Measurements from ENCODE around the gene LTBR. TPM values are rescaled to one million over a fixed set of nuclear protein-coding genes. Genes with fewer than 3 reads are reported as not detected.

Gene LTBR
- total RNA-seq (2022) (165 and 167 TPM in 2 replicates), Bru-seq, nascent RNA (percentile 72 among the genes with signal in this experiment), BruChase-seq, experiment 1, labeled RNA remaining after a 6-hour chase (percentile 89 among the genes with signal in this experiment), BruChase-seq, experiment 2, labeled RNA remaining after a 2-hour chase (percentile 79 among the genes with signal in this experiment)
- long read RNA-seq, transcript LTBR-201 (10 exons, 2,260 nt), result major isoform, 94 of 169 reads
- long read RNA-seq, transcript LTBR-203 (2 exons, 2,327 nt), result minor isoform, 6 of 169 reads
- long read RNA-seq, partial matches to known transcripts, result 25 of 169 reads
- long read RNA-seq, other reads (novel, unspliced or antisense), result 41 of 169 reads

DNA sequence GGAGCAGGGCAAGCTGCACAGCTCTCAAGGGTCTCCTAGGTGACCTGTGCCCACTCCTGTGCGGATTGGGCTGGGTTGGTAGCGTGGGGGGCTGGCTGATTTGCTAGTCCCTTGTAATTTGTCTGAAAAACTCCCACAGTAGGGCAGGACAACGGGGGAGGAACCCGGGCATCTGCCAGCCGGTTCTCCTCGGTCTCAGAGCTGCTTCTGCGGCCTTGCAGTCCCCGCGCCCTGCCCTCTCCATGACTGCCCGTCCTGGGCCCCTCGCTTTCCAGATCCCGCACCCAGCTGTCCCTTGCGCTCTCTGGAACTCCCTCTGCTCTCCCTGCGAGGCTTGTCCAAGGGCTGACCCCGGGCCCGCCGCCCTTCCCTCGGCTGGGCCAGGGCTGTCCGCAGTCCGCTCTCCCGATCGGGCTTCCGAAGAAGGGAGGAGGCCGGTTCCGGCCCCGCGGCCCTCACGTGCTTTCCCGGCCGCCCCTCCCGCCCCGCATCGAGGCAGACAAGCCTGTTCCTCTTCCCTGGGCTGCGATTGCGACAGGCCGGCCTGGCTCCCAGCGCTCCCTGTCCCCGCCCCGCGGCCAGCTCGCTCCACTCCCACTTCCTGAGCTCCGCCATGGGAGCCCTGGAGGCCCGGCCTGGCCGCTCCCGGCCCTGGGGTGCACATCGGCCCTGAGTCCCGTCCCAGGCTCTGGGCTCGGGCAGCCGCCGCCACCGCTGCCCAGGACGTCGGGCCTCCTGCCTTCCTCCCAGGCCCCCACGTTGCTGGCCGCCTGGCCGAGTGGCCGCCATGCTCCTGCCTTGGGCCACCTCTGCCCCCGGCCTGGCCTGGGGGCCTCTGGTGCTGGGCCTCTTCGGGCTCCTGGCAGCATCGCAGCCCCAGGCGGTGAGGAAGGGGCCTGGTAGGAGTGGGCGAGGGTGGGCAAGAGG is at the start of gene LTBR:
Gene LTBR, plus strand, starts transcription at position 591 of the 927 bp plus-strand sequence. Its CDS starts 197 bp downstream, at position 788.
- DNase-seq, result peak; percentile 96
- peaks cover 56% of the 10 kb centered on the region for H3K36me3 Mint-ChIP-seq (ENCODE audit: insufficient read depth, unreplicated experiment)
- peaks cover 32% of the 10 kb centered on the region for H3K4me1 Mint-ChIP-seq (ENCODE audit: low read depth, unreplicated experiment)
- BruUV-seq (replicated peaks), result no TSS peak
- no peaks in the 10 kb centered on the region for H3K27me3 Mint-ChIP-seq (ENCODE audit: unreplicated experiment)
- H3K9me3 Mint-ChIP-seq (ENCODE audit: low read depth, unreplicated experiment), result no peaks in the 10 kb centered on the region
- peak within 1 kb of the TSS; percentile 90 for H3K27ac Mint-ChIP-seq (ENCODE audit: unreplicated experiment)
- peak within 1 kb of the TSS; percentile 93 for H3K4me3 Mint-ChIP-seq (ENCODE audit: low read depth, unreplicated experiment)
- intact Hi-C loops (cut with micrococcal nuclease; ENCODE audit: unreplicated experiment), result no loop called here
- CTCF ChIA-PET, result interaction anchor here (0.5 to 3.8 kb wide), 6 partner anchors 9 to 89 kb away, joined by 3 to 22 read pairs (median 4); no protein-coding TSS in a partner anchor
- TF ChIP-seq CTCF (IDR thresholded peaks at IDR 0.05; ENCODE audit: unreplicated experiment), result no peak

- CTCF ChIA-PET, result interaction anchor here (1.3 to 3.5 kb wide), 6 partner anchors 11 to 131 kb away, joined by 5 to 25 read pairs (median 20); partner anchors contain the start of genes LTBR and SCNN1A
- Mint-ChIP-seq H3K36me3 (ENCODE audit: insufficient read depth, unreplicated experiment) (peaks cover 54% of the 10 kb centered on the region), H3K27me3 (ENCODE audit: unreplicated experiment) (no peaks in the 10 kb centered on the region), H3K4me1 (ENCODE audit: low read depth, unreplicated experiment) (peaks cover 46% of the 10 kb centered on the region), H3K27ac (ENCODE audit: unreplicated experiment) (no peak overlapping the region), H3K4me3 (ENCODE audit: low read depth, unreplicated experiment) (no peak overlapping the region), H3K9me3 (ENCODE audit: low read depth, unreplicated experiment) (no peaks in the 10 kb centered on the region)
- no peak for DNase-seq
- TF ChIP-seq CTCF (IDR thresholded peaks at IDR 0.05; ENCODE audit: unreplicated experiment), result no peak
- BruUV-seq (replicated peaks), result no TSS peak
- intact Hi-C loops (cut with micrococcal nuclease; ENCODE audit: unreplicated experiment), result no loop called here
Observed at GRCh38 chr12:6334359-6334758, 49.6 kb upstream of the LTBR start.

DNA sequence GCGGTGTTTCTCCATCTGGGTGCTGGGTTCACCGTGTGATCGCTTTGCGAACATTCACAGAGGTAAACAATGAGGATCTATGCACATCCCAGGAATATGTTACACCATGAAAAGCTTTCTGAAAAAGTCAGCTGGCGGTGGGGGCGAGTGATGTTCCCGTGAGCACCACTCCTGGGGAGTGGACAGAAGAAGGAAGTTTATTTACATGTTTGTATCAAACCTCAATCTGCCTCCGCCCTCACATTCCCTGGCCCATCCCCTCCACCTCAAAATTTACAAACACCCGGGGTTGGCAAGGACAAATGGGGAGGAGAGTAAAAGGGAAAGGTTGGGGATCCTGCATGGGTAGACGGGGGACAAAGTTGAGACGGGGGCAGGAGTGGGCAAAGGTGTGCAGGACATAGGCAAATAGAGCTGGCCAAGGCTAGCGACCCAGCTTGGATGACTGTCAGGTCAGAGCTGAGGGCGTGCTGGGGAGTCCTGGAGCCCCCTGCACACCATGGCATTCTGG is 49.0 kb upstream of the LTBR start:
- CTCF ChIA-PET, result interaction anchor here (0.6 to 3.5 kb wide), 14 partner anchors 9 to 136 kb away, joined by 3 to 25 read pairs (median 6); partner anchors contain the start of genes LTBR and SCNN1A
- peaks cover 46% of the 10 kb centered on the region for H3K4me1 Mint-ChIP-seq (ENCODE audit: low read depth, unreplicated experiment)
- no peak overlapping the region for H3K27ac Mint-ChIP-seq (ENCODE audit: unreplicated experiment)
- no TSS peak for BruUV-seq (replicated peaks)
- DNase-seq, result no peak
- no peaks in the 10 kb centered on the region for H3K9me3 Mint-ChIP-seq (ENCODE audit: low read depth, unreplicated experiment)
- intact Hi-C loops (cut with micrococcal nuclease; ENCODE audit: unreplicated experiment), result loop anchor here (5.0 kb wide), 1 partner anchor 132 kb away; no protein-coding TSS in a partner anchor
- TF ChIP-seq CTCF (IDR thresholded peaks at IDR 0.05; ENCODE audit: unreplicated experiment), result no peak
- H3K36me3 Mint-ChIP-seq (ENCODE audit: insufficient read depth, unreplicated experiment), result peaks cover 49% of the 10 kb centered on the region
- H3K4me3 Mint-ChIP-seq (ENCODE audit: low read depth, unreplicated experiment), result no peak overlapping the region
- no peaks in the 10 kb centered on the region for H3K27me3 Mint-ChIP-seq (ENCODE audit: unreplicated experiment)

DNA sequence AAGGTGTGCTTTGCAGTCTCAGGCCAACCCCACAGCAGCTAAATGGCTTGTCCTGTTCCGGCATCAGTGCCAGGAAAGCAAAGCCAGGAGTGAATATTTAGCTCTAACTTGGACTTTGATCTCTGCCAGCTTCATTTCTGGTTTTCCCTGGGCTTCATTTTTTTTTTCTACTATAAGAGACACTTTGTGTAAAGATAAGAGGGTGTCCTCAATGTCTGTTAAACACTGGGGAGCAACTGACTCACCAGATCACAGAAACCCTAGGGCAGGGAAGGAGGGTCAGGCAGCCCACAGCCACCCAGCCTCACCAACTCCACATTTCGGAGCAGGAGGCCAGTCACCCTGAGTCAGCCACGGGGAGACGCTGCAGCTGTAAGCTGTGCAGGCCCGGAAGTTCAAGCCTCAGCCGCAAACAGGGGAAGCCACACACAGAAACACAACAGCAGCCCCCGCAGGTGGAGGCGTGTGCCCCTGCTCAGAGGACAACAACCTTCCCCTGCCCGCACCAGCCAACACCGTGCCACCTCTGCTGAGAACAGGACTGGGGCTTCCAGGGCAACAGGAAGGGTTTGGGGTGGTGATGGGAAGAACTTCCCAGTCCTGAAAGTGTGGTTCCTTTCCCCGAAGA is 48.4 kb upstream of the LTBR start:
- Mint-ChIP-seq H3K27ac (ENCODE audit: unreplicated experiment) (no peak overlapping the region), H3K4me3 (ENCODE audit: low read depth, unreplicated experiment) (no peak overlapping the region), H3K27me3 (ENCODE audit: unreplicated experiment) (no peaks in the 10 kb centered on the region), H3K9me3 (ENCODE audit: low read depth, unreplicated experiment) (no peaks in the 10 kb centered on the region), H3K4me1 (ENCODE audit: low read depth, unreplicated experiment) (peaks cover 46% of the 10 kb centered on the region), H3K36me3 (ENCODE audit: insufficient read depth, unreplicated experiment) (peaks cover 44% of the 10 kb centered on the region)
- BruUV-seq (replicated peaks), result no TSS peak
- peak; percentile 80 for DNase-seq
- intact Hi-C loops (cut with micrococcal nuclease; ENCODE audit: unreplicated experiment), result loop anchor here (5.0 kb wide), 1 partner anchor 132 kb away; no protein-coding TSS in a partner anchor
- TF ChIP-seq CTCF (IDR thresholded peaks at IDR 0.05; ENCODE audit: unreplicated experiment), result no peak
- CTCF ChIA-PET, result interaction anchor here (0.6 to 3.5 kb wide), 19 partner anchors 9 to 347 kb away, joined by 3 to 25 read pairs (median 5); partner anchors contain the start of genes LTBR, SCNN1A and TAPBPL

Measured in Calu3 (cell line).